K562 (cell line): ENCODE measurements around the gene TRIM37. TPM values are rescaled to one million over a fixed set of nuclear protein-coding genes. Genes with fewer than 3 reads are reported as not detected.

Experiments used
- ATAC-seq: fragments of 200-7000 bp; cut with Tn5 transposase; 3 replicates; pipeline ENCODE4 v1.9.1; 2020; ENCODE audit warnings: moderate library complexity
- BruUV-seq: library from RNA; stranded (reverse); fragments of 400-500 nt; replicated peaks from 2 replicates; lab custom pipeline; 2021; lab: Mats Ljungman, UMichigan
- CTCF ChIA-PET: fragments of 300-600 bp; formaldehyde crosslinking; extraction: SDS; loops from one replicate; lab custom pipeline; 2021; ENCODE audit warnings: low intra/inter-chr PET ratio; lab: Yijun Ruan, JAX
- POLR2A ChIA-PET: fragments of 300-600, 350-650 bp; sonication (Branson Sonifier 250); formaldehyde crosslinking; extraction: SDS; loops from one replicate; lab custom pipeline; 2021; ENCODE audit warnings: antibody characterized with exemption, inconsistent platforms; lab: Yijun Ruan, JAX
- DNase-seq, 4 experiments: peaks; one replicate each; pipeline versions ENCODE4 v3.0.0 to v3.0.0-alpha.2; 2011 to 2018; ENCODE audit warnings: low spot score in 3 of 4, mixed read lengths in 3 of 4; ENCODE audit errors: extremely low read depth in 1 of 4
- FAIRE-seq: peaks from 2 replicates; lab custom pipeline; 2011; peaks lifted over from hg19 to GRCh38; lab: Jason Lieb, UNC
- H2AFZ ChIP-seq: 2 replicates; pipeline ENCODE4 v1.6.0; 2011; ENCODE audit warnings: low read depth, low read length, control low read depth, inconsistent platforms
- H3K27ac ChIP-seq: fragments of 200-600 bp; 3 replicates; pipeline ENCODE4 v1.8.0; 2011; ENCODE audit warnings: low read depth, mild to moderate bottlenecking, control low read depth, inconsistent platforms, low read length, moderate library complexity, mixed read lengths; ENCODE audit errors: extremely low read depth
- H3K27me3 ChIP-seq, 2 experiments: fragments of 300-600 bp in 1 of 2; 2 replicates in 1 of 2; 3 replicates in 1 of 2; pipeline versions ENCODE4 v1.6.0 to v1.8.0; 2011; ENCODE audit warnings: inconsistent platforms in 2 of 2, low read length in 2 of 2, mild to moderate bottlenecking in 1 of 2, mixed read lengths in 1 of 2, moderate library complexity in 1 of 2; ENCODE audit not compliant: control insufficient read depth in 2 of 2, insufficient read depth in 2 of 2
- H3K36me3 ChIP-seq: fragments of 300-600 bp; 3 replicates; pipeline ENCODE4 v1.8.0; 2011; ENCODE audit warnings: mild to moderate bottlenecking, low read length, inconsistent platforms; ENCODE audit not compliant: control insufficient read depth, insufficient read depth
- H3K4me1 ChIP-seq, 2 experiments: fragments of 200-600 bp in 1 of 2; replicated peaks in 1 of 2; 2 replicates in 1 of 2; 3 replicates in 1 of 2; pipeline versions ENCODE4 v1.5.1 to v1.8.0; 2011; ENCODE audit warnings: inconsistent platforms in 2 of 2, low read length in 2 of 2, mild to moderate bottlenecking in 1 of 2, mixed read lengths in 1 of 2, moderate library complexity in 1 of 2; ENCODE audit not compliant: control insufficient read depth in 2 of 2, insufficient read depth in 2 of 2
- H3K4me2 ChIP-seq: 2 replicates; pipeline ENCODE4 v1.6.1; 2011; ENCODE audit warnings: low read length, control low read depth, inconsistent platforms, mixed read lengths; ENCODE audit not compliant: insufficient read depth
- H3K4me3 ChIP-seq: fragments of 200-600 bp; sonication (generic), shearing (Covaris generic); 2 replicates; pipeline ENCODE4 v1.5.1; 2016; ENCODE audit warnings: control low read depth, inconsistent platforms
- H3K79me2 ChIP-seq: fragments of 200-600 bp; 3 replicates; pipeline ENCODE4 v1.8.0; 2011; ENCODE audit warnings: low read length, inconsistent platforms; ENCODE audit not compliant: control insufficient read depth, insufficient read depth
- H3K9ac ChIP-seq, 2 experiments: 2 replicates each; pipeline versions ENCODE4 v1.6.0 to v1.6.1; 2011; ENCODE audit warnings: low read depth in 2 of 2, low read length in 2 of 2, control low read depth in 1 of 2, inconsistent platforms in 1 of 2, mild to moderate bottlenecking in 1 of 2, mixed read lengths in 1 of 2; ENCODE audit not compliant: insufficient read depth in 1 of 2
- H3K9me1 ChIP-seq: one replicate; pipeline ENCODE4 v1.6.0; 2011; ENCODE audit warnings: inconsistent platforms, mild to moderate bottlenecking, low read length, moderate library complexity; ENCODE audit not compliant: control insufficient read depth, insufficient read depth
- H3K9me3 ChIP-seq: replicated peaks from 2 replicates; pipeline ENCODE4 v1.5.1; 2011; ENCODE audit warnings: low read depth, low read length, inconsistent platforms; ENCODE audit not compliant: control insufficient read depth, insufficient read depth
- H4K20me1 ChIP-seq: replicated peaks from 2 replicates; pipeline ENCODE4 v1.6.1; 2011; ENCODE audit warnings: low read length, inconsistent platforms, mixed read lengths; ENCODE audit not compliant: control insufficient read depth, insufficient read depth
- RFX1 ChIP-seq: fragments of 450-650 bp; IDR thresholded peaks from 2 replicates; pipeline ENCODE4 v1.6.1; 2016; ENCODE audit warnings: mild to moderate bottlenecking, moderate library complexity
- ZBTB11 ChIP-seq, 3 experiments: fragments of 200-800 bp in 1 of 3; fragments of 250-450 bp in 1 of 3; fragments of 450-650 bp in 1 of 3; sonication (Bioruptor Pico) in 1 of 3; sonication (Bioruptor generic) in 1 of 3; formaldehyde crosslinking in 1 of 3; IDR thresholded peaks; 2 replicates each; pipeline versions ENCODE4 v1.6.1 to v1.8.0; 2016 to 2022; ENCODE audit warnings: mild to moderate bottlenecking in 2 of 3, missing genetic modification characterization in 2 of 3, missing compliant biosample characterization in 1 of 3, moderate library complexity in 1 of 3
- WGBS: fragments of 100-300 bp; shearing (Covaris generic); methylation state at CpG from one replicate; pipeline ENCODE4 v1.1.6; 2016; ENCODE audit warnings: low coverage, mixed read lengths; ENCODE audit not compliant: insufficient coverage; ENCODE audit errors: missing lambda C conversion rate; 5-methylcytosine and 5-hydroxymethylcytosine counted together
- in situ Hi-C: fragments of 300-500 bp; cut with MboI; formaldehyde crosslinking; loops from 4 replicates; pipeline ENCODE4 v1.15.0; 2018; ENCODE audit warnings: inconsistent platforms, mixed read lengths
- intact Hi-C: fragments of 100-400 bp; cut with micrococcal nuclease; formaldehyde crosslinking; loops from 2 replicates; pipeline ENCODE4 v1.14.2; 2022
- polyA plus RNA-seq, 8 experiments: library from polyadenylated mRNA; depleted of rRNA in 4 of 8; stranded (reverse) in 5 of 8; unstranded in 3 of 8; fragments of >200 nt; fragmentation: Nextera tagmentation in 2 of 8; fragmentation: Illumina TruSeq in 1 of 8; extraction: Ambion mirVana in 2 of 8; extraction: Trizol in 1 of 8; gene quantifications; 2 replicates each; pipeline versions ENCODE4 v1.2.1 to v1.2.3, GENCODE V29; 2011 to 2014; ENCODE audit warnings: inconsistent platforms in 1 of 8, missing spikeins in 1 of 8
- total RNA-seq, 7 experiments: library from RNA; depleted of rRNA in 6 of 7; stranded (reverse); fragments of >200 nt in 6 of 7; fragmentation: Illumina TruSeq in 2 of 7; extraction: Trizol in 2 of 7; gene quantifications; 2 replicates each; pipeline versions ENCODE4 v1.2.1 to v1.2.3, GENCODE V29; 2011 to 2021; ENCODE audit warnings: low replicate concordance in 1 of 7

TRIM37 gene
- total and polyA plus RNA-seq, 9 of the 15 experiments (the other 6 are each of a cell fraction or from before 2014, with no cell fraction given): 4.5 to 31.4 (median 23.8) TPM

- Histone ChIP-seq H3K4me3 (no peak overlapping the region), H3K4me1 (peaks cover 0 to 2% of the 10 kb centered on the region in 2 experiments; a peak in 1 of 5 replicates), H3K9me3 (no peaks in the 10 kb centered on the region), H3K27me3 (no peaks in the 10 kb centered on the region), H3K36me3 (peaks cover 70% of the 10 kb centered on the region), H2AFZ (no peak overlapping the region), H4K20me1 (no peaks in the 10 kb centered on the region), H3K4me2 (no peak overlapping the region), H3K9ac (no peak overlapping the region), H3K9me1 (no peaks in the 10 kb centered on the region), H3K79me2 (no peaks in the 10 kb centered on the region), H3K27ac (no peak overlapping the region)
- DNase-seq: no peak
- TF ChIP-seq ZBTB11 (CRISPR knock-in tag; IDR thresholded peaks at IDR 0.05) (peak in 1 of 3 experiments; percentile 19; a peak in 1 of 6 replicates), RFX1 (no peak)
- 100% methylated on average over 2 of the region's 2 CpGs for WGBS
- intact Hi-C loops (no loop called here), in situ Hi-C loops (loop anchor here (25.0 kb wide), 1 partner anchor 725 kb away; the partner anchor contains the start of gene MPO)
- no peak for FAIRE-seq
- CTCF ChIA-PET: interaction anchor here (0.7 kb wide), 1 partner anchor 855 kb away, joined by 3 read pairs; no protein-coding TSS in a partner anchor
- BruUV-seq: no TSS peak
- no peak for ATAC-seq
- POLR2A ChIA-PET: no interaction called here
Observed at GRCh38 chr17:59011975-59012374, 94.7 kb downstream of the TRIM37 start.
